Kidney (tissue), 22 donors: Measurements from ENCODE around the gene OR4F6. TPM values are rescaled to one million over a fixed set of nuclear protein-coding genes. Genes with fewer than 3 reads are reported as not detected.
"Not testable (repeated sequence)": the region's sequence is repeated elsewhere in the genome, so short reads cannot be mapped to it uniquely, and the experiment has no call there.

Source experiments
- DNase-seq, 5 donors: peaks; one replicate each; pipeline ENCODE4 v3.0.0-alpha.2; 2013 to 2020
- FAIRE-seq: peaks from 2 replicates; lab custom pipeline; 2012; peaks lifted over from hg19 to GRCh38; lab: Jason Lieb, UNC
- H3K27ac ChIP-seq, 2 donors: one replicate each; pipeline ENCODE4 v1.7.0; 2013; ENCODE audit warnings: low read depth in 2 of 2, low read length in 2 of 2, inconsistent platforms in 1 of 2
- H3K27me3 ChIP-seq: one replicate; pipeline ENCODE4 v1.7.1; 2013; ENCODE audit warnings: low read length, inconsistent platforms; ENCODE audit not compliant: control insufficient read depth, insufficient read depth
- H3K36me3 ChIP-seq, 3 donors: one replicate each; pipeline versions ENCODE4 v1.7.0 to v1.7.1; 2013; ENCODE audit warnings: low read length in 3 of 3, control low read depth in 1 of 3, inconsistent platforms in 1 of 3; ENCODE audit not compliant: insufficient read depth in 3 of 3, control insufficient read depth in 2 of 3
- H3K4me1 ChIP-seq, 3 donors: one replicate each; pipeline versions ENCODE4 v1.7.0 to v1.7.1; 2013; ENCODE audit warnings: low read length in 3 of 3, inconsistent platforms in 1 of 3, low read depth in 1 of 3; ENCODE audit not compliant: control insufficient read depth in 2 of 3, insufficient read depth in 2 of 3
- H3K4me3 ChIP-seq, 3 donors: one replicate each; pipeline versions ENCODE4 v1.7.0 to v1.8.1; 2013; ENCODE audit warnings: low read length in 3 of 3, control low read depth in 1 of 3, inconsistent platforms in 1 of 3
- H3K9ac ChIP-seq, 3 donors: one replicate each; pipeline versions ENCODE4 v1.7.0 to v1.7.1; 2013; ENCODE audit warnings: low read length in 3 of 3, control low read depth in 1 of 3, inconsistent platforms in 1 of 3
- H3K9me3 ChIP-seq, 3 donors: one replicate each; pipeline versions ENCODE4 v1.7.0 to v1.7.1; 2013; ENCODE audit warnings: low read length in 3 of 3, control low read depth in 1 of 3, inconsistent platforms in 1 of 3; ENCODE audit not compliant: control insufficient read depth in 2 of 3, insufficient read depth in 1 of 3
- CTCF ChIP-seq: IDR thresholded peaks from 3 replicates; pipeline ENCODE4 v1.5.1; 2012; ENCODE audit warnings: mild to moderate bottlenecking, moderate library complexity, borderline replicate concordance; ENCODE audit not compliant: insufficient read depth; ENCODE audit errors: extremely low read depth
- intact Hi-C: fragments of 100-400 bp; cut with DNase I; formaldehyde crosslinking; loops from one replicate; pipeline ENCODE4 v1.11.1; 2022
- long read RNA-seq, 10 donors: library from polyadenylated mRNA in 1 of 10; unstranded in 1 of 10; transcript quantifications; one replicate each; pipeline ENCODE4 v2.0.0 and lab custom pipeline, GENCODE V29; 2021 to 2026
- polyA plus RNA-seq: library from polyadenylated mRNA; stranded (reverse); fragments of 350-450 nt; fragmentation: Illumina TruSeq; extraction: RNeasy Lipid Tissue Mini Kit (QIAGEN cat#74804); gene quantifications from one replicate; pipeline ENCODE4 v1.2.3, GENCODE V29; 2014; ENCODE audit warnings: low read depth, low replicate concordance; ENCODE audit not compliant: insufficient read depth
- total RNA-seq: library from RNA; stranded (reverse); fragmentation: NEBNext Ultra II Directional; extraction: Animal tissue kit (Norgen Biotek cat#: 25700); gene quantifications from one replicate; pipeline ENCODE4 v1.2.1, GENCODE V29; 2021
- donor health status: control.
- donor health status: control.
- donor health status: control.
- donor health status: control.
- donor health status: control.
- donor health status: DM: yes; HTN: yes; CAD: no.
- donor health status: Normal renal cell carcinoma (clear cell type).

The OR4F6 gene
- not detected for total RNA-seq
- not detected for polyA plus RNA-seq
- long read RNA-seq, donor 1 = 0 reads
- long read RNA-seq, donor 2 = 0 reads
- long read RNA-seq, donor 3 = 0 reads
- long read RNA-seq, donor 4 = 0 reads
- long read RNA-seq, donor 5 = 0 reads
- long read RNA-seq, donor 6 = 0 reads
- long read RNA-seq, donor 7 = 0 reads
- long read RNA-seq, donor 8 = 0 reads
- long read RNA-seq, donor 9 = 0 reads
- long read RNA-seq, donor 10 = 0 reads

- H3K4me3 ChIP-seq = no peak within 1 kb of the TSS
- H3K27ac ChIP-seq = no peak within 1 kb of the TSS
- H3K9ac ChIP-seq = no peak within 1 kb of the TSS
- no peaks in the 10 kb centered on the region for H3K4me1 ChIP-seq
- no peaks in the 10 kb centered on the region for H3K9me3 ChIP-seq
- intact Hi-C loops = no loop called here
- no peak for FAIRE-seq
- DNase-seq = no peak
- no peaks in the 10 kb centered on the region for H3K36me3 ChIP-seq
- no peaks in the 10 kb centered on the region for H3K27me3 ChIP-seq
- TF ChIP-seq CTCF = no peak
Measured at GRCh38 chr15:101803209-101803608, at the start of gene OR4F6. TSS of gene OR4F6 (plus strand) at chr15:101803509. CDS start at chr15:101805720, 2,211 bp downstream.

- H3K9ac ChIP-seq, H3K4me1 ChIP-seq, H3K27me3 ChIP-seq, H3K4me3 ChIP-seq, H3K27ac ChIP-seq, intact Hi-C loops, DNase-seq, H3K36me3 ChIP-seq, FAIRE-seq, H3K9me3 ChIP-seq: not testable (repeated sequence)
Measured at GRCh38 chr15:101764669-101765339, 38.5 kb upstream of the OR4F6 start.

- not testable (repeated sequence) for DNase-seq
Measured at GRCh38 chr15:101765340-101765671, 38.0 kb upstream of the OR4F6 start.

GRCh38 chr15:101765772-101766456 lies 37.4 kb upstream of the OR4F6 start:
- no peak overlapping the region for H3K4me3 ChIP-seq
- TF ChIP-seq CTCF = no peak
- H3K27ac ChIP-seq = no peak overlapping the region
- no peak for FAIRE-seq
- H3K4me1 ChIP-seq = no peaks in the 10 kb centered on the region
- no peak for DNase-seq
- intact Hi-C loops = no loop called here
- H3K27me3 ChIP-seq = no peaks in the 10 kb centered on the region
- H3K36me3 ChIP-seq = no peaks in the 10 kb centered on the region
- no peaks in the 10 kb centered on the region for H3K9me3 ChIP-seq
- no peak overlapping the region for H3K9ac ChIP-seq

More at GRCh38 chr15:101765340-101765671, 38.0 kb upstream of the OR4F6 start:
- intact Hi-C loops, H3K27me3 ChIP-seq, H3K27ac ChIP-seq, FAIRE-seq, H3K9me3 ChIP-seq, H3K36me3 ChIP-seq, H3K4me1 ChIP-seq, H3K4me3 ChIP-seq, H3K9ac ChIP-seq: not testable (repeated sequence)

GRCh38 chr15:101767083-101767640 lies 36.1 kb upstream of the OR4F6 start:
- FAIRE-seq, intact Hi-C loops: not testable (repeated sequence)

More at GRCh38 chr15:101767083-101767640, 36.1 kb upstream of the OR4F6 start:
- H3K9me3 ChIP-seq, H3K27ac ChIP-seq, H3K4me1 ChIP-seq, H3K4me3 ChIP-seq, H3K27me3 ChIP-seq, H3K9ac ChIP-seq, H3K36me3 ChIP-seq, DNase-seq: not testable (repeated sequence)
